IPS DF 6.9 (cell line): ENCODE measurements around the gene NUP54.

Experiments
- DNase-seq: peaks from one replicate; pipeline ENCODE4 v3.0.0-alpha.2; 2013; ENCODE audit warnings: low read depth, low spot score
- H3K27ac ChIP-seq: one replicate; pipeline ENCODE4 v1.5.1; 2013; ENCODE audit warnings: low read length, control low read depth
- H3K27me3 ChIP-seq: 2 replicates; pipeline ENCODE4 v1.6.1; 2013; ENCODE audit warnings: mild to moderate bottlenecking, low read length; ENCODE audit not compliant: control insufficient read depth, insufficient read depth
- H3K36me3 ChIP-seq: 2 replicates; pipeline ENCODE4 v1.6.1; 2013; ENCODE audit warnings: low read length; ENCODE audit not compliant: control insufficient read depth, insufficient read depth
- H3K4me1 ChIP-seq: 2 replicates; pipeline ENCODE4 v1.6.1; 2013; ENCODE audit warnings: low read length; ENCODE audit not compliant: control insufficient read depth, insufficient read depth
- H3K4me3 ChIP-seq: 2 replicates; pipeline ENCODE4 v1.5.1; 2013; ENCODE audit warnings: mild to moderate bottlenecking, low read length
- H3K9me3 ChIP-seq: 2 replicates; pipeline ENCODE4 v1.6.1; 2013; ENCODE audit warnings: low read length, inconsistent platforms; ENCODE audit not compliant: control insufficient read depth, insufficient read depth
- WGBS: extraction: QIAGEN DNeasy Blood & Tissue Kit; methylation state at CpG from one replicate; pipeline ENCODE4 v1.1.7; 2013; ENCODE audit warnings: mixed read lengths, missing lambda C conversion rate; ENCODE audit not compliant: insufficient read length, insufficient coverage; 5-methylcytosine and 5-hydroxymethylcytosine counted together

NUP54 gene

DNA sequence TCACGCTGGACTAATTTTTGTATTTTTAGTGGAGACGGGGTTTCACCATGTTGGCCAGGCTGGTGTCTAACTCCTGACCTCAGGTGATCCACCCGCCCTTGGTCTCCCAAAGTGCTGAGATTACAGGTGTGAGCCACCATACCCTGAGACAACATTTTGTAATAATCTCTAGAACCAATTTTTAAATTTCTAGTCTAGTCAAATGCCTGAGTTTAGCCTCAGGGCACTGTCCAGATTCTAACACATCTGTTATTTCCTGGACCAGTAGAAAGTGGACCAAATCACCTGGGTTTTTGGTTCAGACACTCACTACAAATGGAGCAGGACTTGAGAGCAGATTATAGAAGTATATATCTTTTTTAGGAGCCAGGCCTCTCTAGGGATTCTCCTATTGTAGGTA is 52.1 kb downstream of the NUP54 start:
- no peak for DNase-seq
- no peak overlapping the region for H3K27ac ChIP-seq
- WGBS: no CpG with 5 or more reads among the region's 3 CpGs

GRCh38 chr4:76095568-76095967 is 52.6 kb downstream of the NUP54 start:
- Histone ChIP-seq H3K4me1 (no peaks in the 10 kb centered on the region), H3K9me3 (no peaks in the 10 kb centered on the region), H3K36me3 (no peaks in the 10 kb centered on the region), H3K27me3 (no peaks in the 10 kb centered on the region), H3K4me3 (no peak overlapping the region), H3K27ac (no peak overlapping the region)
- no peak for DNase-seq

More for the DNA sequence above, 52.1 kb downstream of the NUP54 start:
- H3K9me3 ChIP-seq: no peaks in the 10 kb centered on the region
- no peak overlapping the region for H3K4me3 ChIP-seq
- no peaks in the 10 kb centered on the region for H3K36me3 ChIP-seq
- H3K27me3 ChIP-seq: no peaks in the 10 kb centered on the region
- no peaks in the 10 kb centered on the region for H3K4me1 ChIP-seq

DNA sequence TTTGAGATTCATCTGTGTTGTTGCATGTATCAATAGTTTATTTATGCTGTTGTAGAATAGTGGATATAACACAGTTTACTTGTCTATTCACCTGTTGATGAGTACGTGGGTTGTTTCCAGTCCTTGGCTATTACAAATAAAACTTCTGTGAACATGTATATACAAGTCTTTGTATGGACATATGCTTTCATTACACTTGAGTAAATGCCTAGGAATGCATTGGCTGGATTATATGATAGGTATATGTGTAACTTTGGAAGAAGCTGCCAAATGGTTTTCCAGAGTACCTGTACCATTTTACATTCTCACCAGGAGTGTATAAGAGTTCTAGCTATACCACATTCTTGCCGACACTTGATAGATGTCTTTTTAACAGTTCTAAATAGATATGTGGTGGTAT is 57.1 kb downstream of the NUP54 start:
- no peak overlapping the region for H3K27ac ChIP-seq
- no peaks in the 10 kb centered on the region for H3K36me3 ChIP-seq
- no CpG with 5 or more reads among the region's 2 CpGs for WGBS
- no peaks in the 10 kb centered on the region for H3K4me1 ChIP-seq
- H3K9me3 ChIP-seq: no peaks in the 10 kb centered on the region
- no peak overlapping the region for H3K4me3 ChIP-seq
- no peaks in the 10 kb centered on the region for H3K27me3 ChIP-seq
- no peak for DNase-seq

DNA sequence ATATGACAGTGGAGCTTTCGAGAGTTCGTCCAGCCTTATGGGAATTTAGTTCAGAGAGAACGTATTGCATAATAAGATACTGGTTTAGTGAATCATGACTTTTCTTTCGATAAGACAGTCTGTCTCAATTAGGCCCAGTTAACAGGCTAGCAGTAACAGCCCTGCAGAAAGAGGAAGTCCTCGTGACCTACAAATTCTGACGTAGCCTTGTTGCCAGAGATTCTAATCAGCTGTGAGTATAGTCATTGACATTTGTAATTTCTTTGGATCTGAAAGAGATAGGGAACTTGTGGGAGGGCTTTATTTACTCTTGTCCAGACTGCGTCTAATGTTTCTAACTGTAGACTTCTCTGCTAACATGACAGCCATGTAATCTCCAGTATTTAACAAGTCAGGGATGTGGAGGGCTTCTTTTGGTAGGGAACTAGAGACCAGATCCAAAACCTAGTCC is 57.9 kb downstream of the NUP54 start:
- no CpG with 5 or more reads among the region's 7 CpGs for WGBS
- Histone ChIP-seq H3K4me1 (no peaks in the 10 kb centered on the region), H3K4me3 (no peak overlapping the region), H3K27ac (no peak overlapping the region), H3K9me3 (no peaks in the 10 kb centered on the region), H3K36me3 (no peaks in the 10 kb centered on the region), H3K27me3 (no peaks in the 10 kb centered on the region)
- DNase-seq: no peak

- no peaks in the 10 kb centered on the region for H3K27me3 ChIP-seq
- no peaks in the 10 kb centered on the region for H3K4me1 ChIP-seq
- no peaks in the 10 kb centered on the region for H3K9me3 ChIP-seq
- no peak for DNase-seq
- WGBS: no CpG with 5 or more reads among the region's 2 CpGs
- no peaks in the 10 kb centered on the region for H3K36me3 ChIP-seq
- H3K4me3 ChIP-seq: no peak overlapping the region
- H3K27ac ChIP-seq: no peak overlapping the region
Observed at GRCh38 chr4:76088719-76089118, 59.5 kb downstream of the NUP54 start.

DNA sequence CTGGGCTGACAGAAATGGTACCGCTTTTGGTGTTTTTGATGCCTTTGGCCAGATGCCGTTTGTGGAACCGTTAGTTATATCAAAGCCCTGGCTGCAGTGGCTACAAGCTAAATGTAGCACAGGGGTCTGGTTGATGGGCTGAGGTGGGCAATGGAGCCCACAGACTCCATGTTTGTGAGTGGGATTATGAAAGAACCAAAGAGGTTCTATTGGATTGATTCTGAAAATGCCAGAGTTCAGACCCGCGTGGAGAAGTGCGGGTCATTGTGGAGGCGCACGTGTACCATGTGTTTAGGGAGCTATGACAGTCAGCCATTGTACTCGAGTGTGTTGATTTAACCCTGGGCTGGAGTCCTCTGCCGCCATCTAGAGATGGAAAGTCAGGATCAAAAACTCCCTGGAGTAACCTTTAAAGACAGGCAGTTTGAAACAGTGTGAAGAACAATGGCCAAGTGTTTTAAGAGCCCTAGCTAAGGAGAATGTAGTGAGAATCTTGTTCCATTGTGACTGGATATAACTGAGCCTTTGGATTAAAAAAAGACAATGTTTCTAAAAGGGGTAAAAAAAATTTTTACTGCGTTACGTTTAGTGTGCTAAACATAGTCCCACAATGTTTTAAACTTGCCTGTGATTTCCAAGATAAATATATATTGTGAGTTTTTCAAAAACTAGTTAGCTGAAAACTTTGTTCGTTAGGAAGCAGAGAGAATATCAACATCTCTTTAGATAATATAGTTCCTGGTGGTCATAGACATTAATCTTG is 61.0 kb downstream of the NUP54 start:
- Histone ChIP-seq H3K9me3 (no peaks in the 10 kb centered on the region), H3K4me1 (no peaks in the 10 kb centered on the region), H3K4me3 (no peak overlapping the region), H3K27me3 (no peaks in the 10 kb centered on the region), H3K27ac (no peak overlapping the region), H3K36me3 (no peaks in the 10 kb centered on the region)
- WGBS: no CpG with 5 or more reads among the region's 13 CpGs
- DNase-seq: no peak

DNA sequence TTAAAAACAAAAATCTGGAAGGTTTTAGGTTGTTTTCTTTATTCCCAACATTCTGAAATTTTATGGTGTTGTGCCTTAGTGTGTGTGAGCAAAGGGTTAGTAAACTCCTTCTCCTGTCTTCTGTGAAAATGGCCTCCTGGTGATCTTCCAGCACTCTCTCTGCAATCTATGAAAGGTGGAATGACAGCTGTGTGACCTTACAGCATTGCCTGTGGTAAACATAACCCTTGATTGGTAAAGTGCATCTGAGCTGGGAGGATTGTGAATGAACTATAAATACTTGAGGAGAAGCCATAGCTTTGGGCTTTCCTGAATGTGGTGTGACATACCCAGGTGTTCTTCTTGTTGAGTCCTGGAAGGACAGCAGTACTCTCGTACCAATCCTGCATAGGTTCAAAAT is 63.7 kb downstream of the NUP54 start:
- Histone ChIP-seq H3K4me3 (no peak overlapping the region), H3K27ac (no peak overlapping the region), H3K4me1 (no peaks in the 10 kb centered on the region), H3K27me3 (no peaks in the 10 kb centered on the region), H3K9me3 (no peaks in the 10 kb centered on the region), H3K36me3 (no peaks in the 10 kb centered on the region)
- no peak for DNase-seq
- no CpG with 5 or more reads among the region's 1 CpG for WGBS

- H3K36me3 ChIP-seq: no peaks in the 10 kb centered on the region
- H3K9me3 ChIP-seq: no peaks in the 10 kb centered on the region
- no peak overlapping the region for H3K27ac ChIP-seq
- DNase-seq: no peak
- no peak overlapping the region for H3K4me3 ChIP-seq
- H3K4me1 ChIP-seq: no peaks in the 10 kb centered on the region
- no CpG with 5 or more reads among the region's 3 CpGs for WGBS
- no peaks in the 10 kb centered on the region for H3K27me3 ChIP-seq
Observed at GRCh38 chr4:76083386-76083988, 64.7 kb downstream of the NUP54 start.

- Histone ChIP-seq H3K27me3 (no peaks in the 10 kb centered on the region), H3K9me3 (no peaks in the 10 kb centered on the region), H3K4me3 (no peak overlapping the region), H3K36me3 (no peaks in the 10 kb centered on the region), H3K27ac (no peak overlapping the region), H3K4me1 (peaks cover 1% of the 10 kb centered on the region; the same call in 1 of the 2 replicates)
- no CpG with 5 or more reads among the region's 4 CpGs for WGBS
- no peak for DNase-seq
Observed at GRCh38 chr4:76078033-76078613, 70.1 kb downstream of the NUP54 start.

- no CpG with 5 or more reads among the region's 4 CpGs for WGBS
Observed at GRCh38 chr4:76074993-76075600, 73.1 kb downstream of the NUP54 start.

More at GRCh38 chr4:76074993-76075600, 73.1 kb downstream of the NUP54 start:
- DNase-seq: no peak
- no peaks in the 10 kb centered on the region for H3K36me3 ChIP-seq
- H3K4me1 ChIP-seq: peaks cover 1% of the 10 kb centered on the region; the same call in 1 of the 2 replicates
- H3K4me3 ChIP-seq: no peak overlapping the region
- no peaks in the 10 kb centered on the region for H3K27me3 ChIP-seq
- no peak overlapping the region for H3K27ac ChIP-seq
- no peaks in the 10 kb centered on the region for H3K9me3 ChIP-seq
